ENCODE measurements around the gene DNAJC5. TPM values are rescaled to one million over a fixed set of nuclear protein-coding genes. Genes with fewer than 3 reads are reported as not detected.
"Not testable (repeated sequence)": the region's sequence is repeated elsewhere in the genome, so short reads cannot be mapped to it uniquely, and the experiment has no call there.

DNAJC5 gene
- polyA plus RNA-seq, 1 donor from 2014 or later = 5.2 TPM

DNA sequence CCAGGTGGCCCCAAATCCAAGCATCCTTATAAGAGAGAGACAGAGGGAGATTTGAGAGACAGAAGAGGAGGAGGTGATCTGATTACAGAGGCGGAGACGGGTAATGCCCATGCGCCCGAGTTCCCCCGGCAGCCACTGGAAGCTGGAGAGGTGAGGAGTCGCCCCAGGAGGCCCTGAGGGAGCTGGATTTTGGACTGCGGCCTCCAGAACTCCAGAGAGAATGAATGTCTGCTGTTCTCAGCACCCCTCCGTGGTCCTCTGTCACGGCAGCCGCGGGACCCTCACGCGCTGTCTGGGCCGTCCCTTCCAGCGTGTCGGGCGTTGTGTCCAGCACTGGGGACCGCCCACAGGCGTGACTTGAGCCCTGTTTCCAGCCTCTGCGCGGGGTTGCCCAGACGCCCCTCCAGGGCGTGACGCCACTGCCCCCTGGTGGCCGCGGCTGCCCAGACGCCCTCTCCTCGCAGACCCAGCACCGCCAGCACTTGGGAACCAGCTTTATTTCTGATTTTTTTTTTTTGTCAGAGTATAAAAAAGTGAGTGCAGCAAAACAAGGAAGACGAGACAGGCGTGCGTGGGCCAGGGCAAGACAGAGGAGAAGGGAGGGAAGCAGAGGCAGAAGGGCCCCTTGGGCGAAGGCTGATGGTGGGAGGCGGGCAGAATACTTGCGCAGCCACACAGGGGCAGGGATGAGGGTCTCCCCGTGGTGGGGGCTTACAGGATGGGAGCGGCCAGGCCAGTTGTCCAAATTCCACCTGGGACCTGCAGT lies 78.9 kb downstream of the DNAJC5 start:
- peak overlapping the region in 2 of 4 donors; percentile 20 to 71 for H3K4me3 Mint-ChIP-seq
- no peaks in the 10 kb centered on the region for H3K27me3 Mint-ChIP-seq
- H3K9me3 Mint-ChIP-seq = no peaks in the 10 kb centered on the region
- H3K36me3 Mint-ChIP-seq = no peaks in the 10 kb centered on the region
- H3K4me1 Mint-ChIP-seq = peaks cover 6 to 19% (median 13%) of the 10 kb centered on the region in 3 donors
- peak overlapping the region in 1 of 3 donors; percentile 83 for H3K27ac Mint-ChIP-seq

- H3K4me3 Mint-ChIP-seq = peak overlapping the region in 1 of 4 donors; percentile 71
- no peaks in the 10 kb centered on the region for H3K9me3 Mint-ChIP-seq
- peaks cover 7 to 17% (median 10%) of the 10 kb centered on the region in 3 donors for H3K4me1 Mint-ChIP-seq
- H3K27me3 Mint-ChIP-seq = no peaks in the 10 kb centered on the region
- no peaks in the 10 kb centered on the region for H3K36me3 Mint-ChIP-seq
- H3K27ac Mint-ChIP-seq = no peak overlapping the region
These were observed 79.7 kb downstream of the DNAJC5 start for GRCh38 chr20:63974402-63975200.

- H3K4me1 Mint-ChIP-seq = peaks cover 21 to 30% (median 22%) of the 10 kb centered on the region in 3 donors
- H3K4me3 Mint-ChIP-seq = peak overlapping the region in 2 of 4 donors; percentile 72 to 78
- H3K36me3 Mint-ChIP-seq, H3K27me3 Mint-ChIP-seq, H3K9me3 Mint-ChIP-seq: not testable (repeated sequence)
- peak overlapping the region in 1 of 3 donors; percentile 57 for H3K27ac Mint-ChIP-seq
These were observed 81.6 kb downstream of the DNAJC5 start for GRCh38 chr20:63976511-63976910.

GRCh38 chr20:63976980-63977738 lies 82.2 kb downstream of the DNAJC5 start:
- Mint-ChIP-seq H3K36me3 (no peaks in the 10 kb centered on the region), H3K4me3 (peak overlapping the region in 3 of 4 donors; percentile 64 to 89 (median 78)), H3K27me3 (no peaks in the 10 kb centered on the region), H3K9me3 (no peaks in the 10 kb centered on the region), H3K4me1 (peaks cover 25 to 34% (median 26%) of the 10 kb centered on the region in 3 donors), H3K27ac (peak overlapping the region in 2 of 3 donors; percentile 57 to 91)

- no peaks in the 10 kb centered on the region for H3K9me3 Mint-ChIP-seq
- no peaks in the 10 kb centered on the region for H3K27me3 Mint-ChIP-seq
- peak overlapping the region in 2 of 3 donors; percentile 82 to 91 for H3K27ac Mint-ChIP-seq
- peaks cover 28 to 39% (median 30%) of the 10 kb centered on the region in 3 donors for H3K4me1 Mint-ChIP-seq
- H3K36me3 Mint-ChIP-seq = no peaks in the 10 kb centered on the region
- H3K4me3 Mint-ChIP-seq = peak overlapping the region; percentile 0 to 90 (median 86)
These were observed 82.9 kb downstream of the DNAJC5 start for GRCh38 chr20:63977739-63978276.

- H3K27ac Mint-ChIP-seq = peak overlapping the region; percentile 82 to 91 (median 90)
These were observed 83.6 kb downstream of the DNAJC5 start for GRCh38 chr20:63978319-63979228.

GRCh38 chr20:63979229-63979556 lies 84.3 kb downstream of the DNAJC5 start:
- no peaks in the 10 kb centered on the region for H3K9me3 Mint-ChIP-seq
- H3K36me3 Mint-ChIP-seq = no peaks in the 10 kb centered on the region
- peak overlapping the region in 1 of 3 donors; percentile 90 for H3K27ac Mint-ChIP-seq
- H3K4me1 Mint-ChIP-seq = peaks cover 31 to 37% (median 32%) of the 10 kb centered on the region in 3 donors
- H3K27me3 Mint-ChIP-seq = no peaks in the 10 kb centered on the region
- peak overlapping the region; percentile 83 to 90 (median 88) for H3K4me3 Mint-ChIP-seq

More at GRCh38 chr20:63978319-63979228, 83.6 kb downstream of the DNAJC5 start:
- no peaks in the 10 kb centered on the region for H3K9me3 Mint-ChIP-seq
- H3K36me3 Mint-ChIP-seq = no peaks in the 10 kb centered on the region
- peak overlapping the region; percentile 83 to 90 (median 88) for H3K4me3 Mint-ChIP-seq
- peaks cover 32 to 39% (median 34%) of the 10 kb centered on the region in 3 donors for H3K4me1 Mint-ChIP-seq
- no peaks in the 10 kb centered on the region for H3K27me3 Mint-ChIP-seq

DNA sequence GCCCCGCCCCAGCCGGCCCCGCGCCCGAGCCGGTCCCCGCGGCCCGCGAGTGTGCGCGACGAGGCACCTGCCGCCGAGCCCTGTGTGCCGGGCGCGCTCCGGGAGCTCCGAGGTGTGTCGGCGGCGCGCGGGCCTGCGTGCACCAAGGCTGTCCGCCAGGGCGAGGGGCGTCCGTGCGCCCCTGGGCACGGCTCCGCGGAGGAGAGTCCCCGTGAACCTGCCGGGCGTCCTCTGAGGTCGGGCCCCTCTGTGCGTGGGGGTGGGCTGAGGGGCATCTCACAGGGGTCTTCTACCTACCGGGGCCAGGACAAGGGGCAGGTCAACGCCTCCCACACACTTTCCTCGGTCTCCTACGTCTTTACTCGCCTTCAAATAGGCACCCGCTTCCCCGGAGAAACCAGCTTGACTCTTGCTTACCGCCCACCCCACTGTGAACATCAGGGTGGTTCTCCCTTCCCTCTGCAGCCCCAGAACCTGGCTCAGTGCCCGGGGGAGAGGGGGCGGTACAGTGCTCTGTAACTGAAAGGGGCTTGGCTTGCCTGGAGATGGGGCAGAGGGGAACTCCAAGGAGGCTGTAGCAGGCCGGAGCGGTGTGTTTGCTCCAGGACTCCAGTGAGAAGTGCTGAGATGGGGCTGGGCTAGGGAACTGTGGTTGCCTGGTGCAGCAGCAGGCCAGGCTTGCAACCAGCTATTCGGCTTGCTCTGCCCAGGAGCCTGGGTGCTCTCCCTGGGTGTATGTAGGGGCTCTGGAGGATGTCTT lies 84.8 kb downstream of the DNAJC5 start, which contains the start of gene SAMD10:
TSS of gene SAMD10 (minus strand) at position 86 of the 760 bp plus-strand sequence. CDS start 175 bp downstream, outside the sequence.
- no peaks in the 10 kb centered on the region for H3K9me3 Mint-ChIP-seq
- no peaks in the 10 kb centered on the region for H3K27me3 Mint-ChIP-seq
- H3K27ac Mint-ChIP-seq = peak within 1 kb of the TSS; percentile 91 to 96 (median 96)
- peaks cover 4% of the 10 kb centered on the region for H3K36me3 Mint-ChIP-seq
- H3K4me1 Mint-ChIP-seq = peaks cover 31 to 42% (median 32%) of the 10 kb centered on the region in 3 donors
- peak within 1 kb of the TSS; percentile 89 to 98 (median 94) for H3K4me3 Mint-ChIP-seq

- Mint-ChIP-seq H3K4me1 (peaks cover 31 to 42% (median 32%) of the 10 kb centered on the region in 3 donors), H3K36me3 (peaks cover 4% of the 10 kb centered on the region), H3K27ac (peak overlapping the region; percentile 82 to 96 (median 96)), H3K4me3 (peak overlapping the region; percentile 88 to 98 (median 94)), H3K9me3 (no peaks in the 10 kb centered on the region), H3K27me3 (no peaks in the 10 kb centered on the region)
These were observed 85.4 kb downstream of the DNAJC5 start for GRCh38 chr20:63980317-63980805.

- Mint-ChIP-seq H3K27me3 (no peaks in the 10 kb centered on the region), H3K36me3 (peaks cover 4% of the 10 kb centered on the region), H3K4me3 (peak within 1 kb of the TSS; percentile 88 to 98 (median 94)), H3K27ac (peak within 1 kb of the TSS; percentile 82 to 96 (median 96)), H3K4me1 (peaks cover 31 to 41% (median 32%) of the 10 kb centered on the region in 3 donors), H3K9me3 (no peaks in the 10 kb centered on the region)
These were observed 86.1 kb downstream of the DNAJC5 start, which contains the start of gene PRPF6 for GRCh38 chr20:63980806-63981728. Gene PRPF6 (plus strand): TSS chr20:63981132. CDS start chr20:63981246, 114 bp downstream.

GRCh38 chr20:63982937-63983336 lies 88.0 kb downstream of the DNAJC5 start:
- Mint-ChIP-seq H3K27me3 (no peaks in the 10 kb centered on the region), H3K4me3 (peak overlapping the region in 3 of 4 donors; percentile 37 to 57 (median 44)), H3K9me3 (no peaks in the 10 kb centered on the region), H3K27ac (peak overlapping the region in 2 of 3 donors; percentile 62 to 71), H3K36me3 (peaks cover 6% of the 10 kb centered on the region), H3K4me1 (peaks cover 29 to 40% (median 32%) of the 10 kb centered on the region in 3 donors)

All from IgD-negative memory B cell (primary cell).